PC-3 (cell line): Measurements from ENCODE around the gene GMPPB.
"Not testable (repeated sequence)": the region's sequence is repeated elsewhere in the genome, so short reads cannot be mapped to it uniquely, and the experiment has no call there.

Experiments
- CTCF ChIP-seq: fragments of 300-600 bp; sonication (generic); conservative IDR thresholded peaks from 2 replicates; pipeline ENCODE4 v1.5.1; 2017; ENCODE audit warnings: antibody characterized with exemption, low read depth, mild to moderate bottlenecking, low read length
- EZH2 ChIP-seq: fragments of 300-600 bp; sonication (generic); IDR thresholded peaks from one replicate; pipeline ENCODE4 v1.6.1; 2017; ENCODE audit warnings: antibody characterized with exemption, mild to moderate bottlenecking, low read length; ENCODE audit not compliant: unreplicated experiment
- EZH2phosphoT487 ChIP-seq: fragments of 300-600 bp; sonication (generic); IDR thresholded peaks from 2 replicates; pipeline ENCODE4 v1.6.1; 2018; ENCODE audit warnings: mild to moderate bottlenecking, antibody characterized with exemption, low read length, borderline replicate concordance

- TF ChIP-seq CTCF, EZH2, EZH2phosphoT487: not testable (repeated sequence)
Observed at GRCh38 chr3:49691481-49691880, 32.3 kb downstream of the GMPPB start.
